Middle frontal gyrus (tissue), 1 donor: ENCODE results near the gene NPLOC4.

ENCODE experiments used
- DNase-seq: peaks from one replicate; pipeline ENCODE4 v3.0.0-alpha.2; 2015; ENCODE audit warnings: low spot score; ENCODE audit errors: extremely low spot score

NPLOC4 gene

DNA sequence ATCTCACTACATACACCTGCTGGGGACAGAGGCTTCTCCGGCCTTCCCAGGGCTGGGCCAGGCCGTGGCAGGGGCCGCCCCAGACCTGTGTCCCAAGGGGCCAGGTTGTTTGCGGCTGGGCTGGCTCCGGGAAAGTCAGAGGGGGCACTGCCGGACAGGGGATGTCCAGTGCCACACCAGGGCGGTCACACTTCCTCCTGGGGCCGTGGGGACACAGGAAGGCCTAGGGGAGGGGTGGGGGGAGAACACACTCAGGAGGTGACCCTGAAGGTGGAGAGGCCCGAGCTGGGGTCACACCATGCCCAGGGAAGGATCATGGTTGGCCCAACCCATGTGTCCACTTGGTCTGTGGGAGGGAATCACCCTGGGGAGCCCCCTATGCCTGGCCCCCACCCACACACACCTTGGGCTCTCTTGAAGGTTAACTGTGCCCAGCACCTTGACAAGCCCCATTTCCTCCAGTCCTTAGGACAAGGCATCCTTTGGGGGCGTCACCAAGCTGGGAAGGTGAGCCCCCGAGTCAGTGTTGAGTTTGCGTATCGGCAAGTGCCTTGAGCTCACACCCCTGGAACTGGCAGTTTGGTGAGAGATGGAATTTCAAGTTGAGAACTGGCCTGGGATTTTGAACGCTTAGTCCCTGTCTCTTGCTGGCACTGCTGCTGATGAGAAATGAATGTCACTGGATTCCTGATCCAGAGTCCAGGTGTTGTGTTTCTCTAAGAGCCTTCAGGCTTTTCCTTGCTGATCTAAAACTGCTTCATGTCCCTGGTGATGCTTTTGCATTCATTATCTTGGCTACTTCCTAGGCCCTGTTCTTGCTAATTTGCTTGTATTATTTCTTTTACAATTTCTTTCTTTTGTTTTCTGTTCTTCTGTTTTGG lies 116.7 kb downstream of the NPLOC4 start:
- DNase-seq: no peak

DNA sequence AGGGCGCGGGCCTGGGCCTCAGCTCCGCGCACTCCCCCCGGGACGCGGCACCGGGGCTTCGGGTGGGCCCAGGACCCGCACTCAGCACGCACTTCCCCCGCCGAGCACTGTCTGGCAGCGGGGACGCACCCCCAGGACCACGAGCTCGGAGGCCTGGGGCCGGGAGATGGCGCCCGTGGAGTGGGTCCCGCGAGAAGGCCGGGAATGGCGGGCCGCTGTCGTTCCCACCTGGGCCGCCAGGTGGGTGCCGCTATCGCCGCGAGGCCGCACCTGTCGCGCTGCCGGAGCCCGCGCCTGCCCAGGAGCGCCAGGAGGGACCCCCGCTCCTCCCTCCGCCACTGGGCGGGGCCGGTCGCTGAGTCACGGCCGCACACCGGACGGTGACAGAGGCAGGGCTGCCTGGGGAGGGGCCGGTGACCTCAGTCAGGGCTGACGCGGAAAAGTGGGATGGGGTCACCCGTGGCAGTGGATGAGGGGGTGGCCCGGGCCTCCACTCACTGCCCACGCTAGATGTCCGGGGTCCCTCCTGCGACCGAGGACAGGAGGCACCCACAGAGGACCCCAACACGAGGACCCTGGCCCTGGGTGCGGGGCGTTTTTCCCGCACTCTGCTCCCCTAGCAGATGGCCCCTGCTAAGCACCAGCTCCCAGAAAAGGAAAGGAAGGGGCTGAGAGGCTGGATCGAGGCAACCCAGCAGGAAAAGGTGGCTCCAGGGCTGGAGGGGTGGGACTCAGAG lies 117.5 kb downstream of the NPLOC4 start:
- no peak for DNase-seq

DNA sequence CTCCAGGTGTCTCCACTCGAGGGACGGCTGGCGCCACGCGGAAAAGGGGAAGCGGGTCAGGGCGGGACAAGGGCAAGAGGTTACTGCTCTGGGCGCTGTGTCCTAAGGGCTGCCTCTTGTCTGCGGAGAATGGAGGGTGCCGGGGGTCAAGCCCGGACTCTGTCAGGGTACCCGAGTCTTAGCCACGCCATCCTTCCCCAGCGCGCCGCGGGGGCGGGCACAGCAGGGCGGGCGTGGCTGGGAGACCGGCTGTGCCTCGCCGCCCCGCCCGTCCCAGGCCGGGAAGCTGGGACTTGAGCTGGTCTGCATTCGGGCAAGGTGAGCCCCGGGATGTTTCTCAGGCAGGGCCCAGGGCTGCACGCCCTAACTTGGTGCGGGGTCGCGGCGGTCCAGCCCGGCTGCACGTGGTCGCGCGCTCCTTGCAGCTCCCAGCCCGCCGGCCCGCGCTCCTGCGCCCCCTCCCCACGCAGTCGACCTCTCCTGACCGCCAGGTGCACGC lies 118.1 kb downstream of the NPLOC4 start:
- DNase-seq: no peak

DNA sequence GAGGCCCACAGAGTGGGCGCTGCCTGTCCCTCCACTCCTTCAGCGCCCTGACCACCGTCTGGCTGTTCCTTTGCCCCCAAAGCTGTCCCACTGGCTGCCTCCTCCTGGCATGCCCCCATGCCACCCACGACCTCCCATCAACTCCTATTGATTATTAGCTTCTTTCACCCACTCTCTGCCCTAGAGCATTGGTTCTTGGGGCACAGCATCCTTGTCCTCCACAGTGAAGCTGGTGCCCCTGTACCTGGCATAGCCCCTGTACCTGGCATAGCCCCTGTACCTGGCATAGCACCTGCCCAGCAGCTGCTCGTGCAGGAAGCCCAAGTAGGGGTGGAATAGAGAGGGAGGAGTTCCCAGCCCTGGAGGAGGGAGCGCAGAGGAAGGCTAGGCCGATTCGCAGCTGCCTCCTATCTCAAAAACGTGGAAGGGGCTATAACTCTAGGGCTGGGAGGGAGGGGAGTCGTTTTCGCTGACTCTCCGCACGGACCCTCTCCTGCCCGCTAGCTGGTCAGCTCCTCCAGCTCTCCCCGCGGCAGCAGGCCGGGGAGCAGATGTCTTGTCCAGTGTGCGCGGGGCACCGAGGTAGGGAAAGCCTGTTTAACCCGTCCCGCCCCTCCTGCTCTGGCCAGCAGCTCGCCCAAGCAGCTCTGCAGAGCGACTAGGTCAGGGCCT lies 118.7 kb downstream of the NPLOC4 start:
- no peak for DNase-seq

DNA sequence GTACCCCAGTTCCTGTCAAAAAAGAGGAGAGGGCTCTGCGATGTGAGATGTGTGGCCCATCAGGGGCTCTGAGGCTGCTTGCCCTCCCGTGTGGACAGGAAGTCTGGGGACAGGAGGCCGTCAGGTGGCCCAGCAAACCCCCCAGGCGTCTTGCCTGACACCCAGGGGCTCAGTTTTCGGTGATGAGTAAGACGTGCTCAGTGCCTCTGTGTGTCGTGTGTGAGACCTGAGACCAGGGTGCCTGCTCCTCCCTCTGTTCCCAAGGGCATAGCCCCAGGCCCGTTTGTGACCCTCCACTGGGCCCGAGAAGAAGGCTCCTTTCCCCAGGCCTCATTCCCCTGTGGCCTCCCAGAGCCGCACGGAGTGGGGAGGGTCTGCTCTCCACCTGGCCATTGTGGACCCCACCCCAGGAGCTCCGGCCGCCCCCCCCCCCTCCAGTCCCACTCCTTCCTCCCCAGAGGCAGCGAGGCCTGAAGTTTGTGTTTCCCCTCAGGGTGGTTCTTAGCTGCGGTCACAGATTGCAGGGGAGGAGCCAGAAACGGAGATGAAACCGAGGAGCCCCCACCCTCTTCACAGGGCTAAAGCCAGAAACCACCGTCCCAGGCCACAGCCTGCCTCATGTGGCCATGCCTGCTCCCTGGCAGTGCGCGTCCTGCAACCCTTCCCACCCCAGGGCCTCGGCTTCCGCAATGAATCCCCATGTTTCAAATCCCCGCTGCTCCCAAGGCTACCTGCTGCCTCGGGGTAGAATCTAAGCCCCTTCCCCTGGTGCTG lies 119.4 kb downstream of the NPLOC4 start:
- DNase-seq: no peak

DNA sequence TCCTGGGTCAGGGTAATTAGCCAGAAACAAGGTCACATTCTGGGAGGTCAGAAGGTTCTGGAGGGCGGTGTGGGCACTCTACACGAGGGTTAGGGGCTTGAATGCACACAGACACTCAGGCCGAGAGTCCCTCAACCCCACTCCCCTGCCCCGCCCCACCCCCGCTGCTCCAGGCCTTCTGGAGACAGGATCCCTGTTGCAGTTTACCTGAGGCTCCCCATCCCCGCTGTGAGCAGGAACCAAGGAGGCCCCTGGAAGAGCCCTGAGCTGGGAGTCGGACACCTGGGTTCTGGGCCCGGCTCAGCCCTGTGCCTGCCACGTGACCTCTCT lies 119.9 kb downstream of the NPLOC4 start:
- DNase-seq: no peak

DNA sequence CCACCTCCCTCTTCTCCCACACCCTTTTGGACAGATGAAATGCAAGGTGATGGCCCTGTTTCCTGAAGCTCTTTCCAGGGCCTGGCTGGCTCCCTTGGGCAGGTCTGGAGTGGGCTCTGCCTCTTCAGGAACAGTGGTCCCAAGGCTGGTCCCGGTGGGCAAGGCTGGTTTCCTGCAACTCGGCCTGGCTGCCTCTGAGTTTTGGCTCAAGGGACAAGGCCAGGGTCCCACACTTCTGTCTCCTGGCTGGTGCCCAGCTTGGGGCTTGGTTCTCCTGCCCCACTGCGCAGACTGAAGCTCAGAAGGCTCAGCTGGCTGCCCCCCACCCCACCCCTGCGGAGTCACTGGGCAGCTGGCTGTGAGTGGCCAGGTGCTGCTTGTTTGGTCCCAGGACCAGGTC lies 120.5 kb downstream of the NPLOC4 start:
- no peak for DNase-seq

DNA sequence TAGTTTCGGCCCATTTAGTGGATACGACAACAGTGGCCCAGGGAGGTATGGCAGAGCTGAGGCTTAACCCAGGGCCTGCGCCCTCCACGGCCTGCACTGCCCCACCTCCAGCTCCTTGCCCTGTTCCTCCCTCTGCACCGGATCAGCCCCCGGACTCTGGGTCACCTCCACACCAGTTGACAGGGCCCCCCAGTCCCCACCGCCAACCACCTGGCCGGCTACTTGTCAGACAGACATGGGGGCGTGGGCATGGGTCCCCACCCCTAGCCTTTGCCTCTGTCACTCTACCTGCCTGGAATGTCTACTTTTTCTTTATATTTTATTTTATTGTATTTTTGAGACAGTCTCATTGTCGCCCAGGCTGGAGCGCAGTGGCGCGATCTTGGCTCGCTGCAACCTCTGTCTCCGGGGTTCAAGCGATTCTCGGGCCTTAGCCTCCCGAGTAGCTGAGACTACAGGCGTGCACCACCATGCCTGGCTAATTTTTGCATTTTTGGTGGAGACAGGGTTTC lies 121.3 kb downstream of the NPLOC4 start:
- no peak for DNase-seq

DNA sequence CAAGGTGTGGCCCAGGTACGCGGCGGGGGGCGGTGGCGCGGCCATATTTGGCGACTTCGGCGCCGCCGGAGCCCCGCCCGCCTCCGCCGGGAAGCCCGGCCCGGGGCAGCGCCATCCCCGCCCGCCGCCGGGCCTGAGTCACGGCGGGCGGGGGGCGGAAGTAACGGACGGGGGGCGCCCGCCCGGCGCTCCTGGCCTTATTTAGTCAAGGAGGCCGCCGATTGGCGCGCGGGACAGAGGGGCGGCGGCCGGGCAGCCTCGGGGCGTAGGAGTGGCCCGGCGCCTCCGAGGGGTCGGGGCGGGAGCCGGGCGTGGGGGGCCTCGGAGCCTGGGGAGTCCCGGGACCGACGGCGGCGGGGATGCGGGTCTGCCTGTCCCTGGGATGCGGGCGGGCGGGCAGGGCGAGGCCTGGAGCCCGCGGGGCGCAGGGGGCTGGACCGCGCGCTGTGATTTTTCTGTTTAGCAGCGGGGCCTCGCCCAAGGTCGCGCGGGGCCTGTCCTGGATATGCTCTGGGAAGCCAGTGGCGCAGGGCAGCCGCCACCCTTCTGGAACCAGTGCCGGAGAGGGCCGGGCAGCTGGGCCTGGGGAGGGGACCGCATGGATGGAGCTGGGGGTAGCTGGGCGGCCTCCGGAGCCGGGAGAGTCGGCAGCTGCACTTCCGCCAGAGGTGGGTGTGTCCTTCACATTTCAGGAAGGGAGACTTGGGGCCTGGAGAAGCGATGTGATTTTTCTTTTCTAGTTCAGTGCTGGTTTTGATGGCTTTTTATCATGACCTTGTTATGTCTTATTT lies 122.0 kb downstream of the NPLOC4 start:
- DNase-seq: no peak

DNA sequence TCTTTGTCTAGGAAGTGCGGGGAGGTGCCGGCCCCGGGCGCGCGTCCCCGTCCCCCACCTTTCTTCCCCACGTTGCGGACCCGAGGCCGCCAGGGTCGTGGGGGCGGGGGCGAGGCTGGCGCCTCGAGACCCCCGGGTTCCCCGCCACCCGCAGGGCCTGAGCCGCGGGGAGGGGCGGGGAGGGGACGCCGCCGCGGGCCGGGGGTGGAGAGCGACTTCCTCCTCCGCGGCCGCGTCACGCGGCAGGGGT lies 122.5 kb downstream of the NPLOC4 start:
- DNase-seq: no peak

DNA sequence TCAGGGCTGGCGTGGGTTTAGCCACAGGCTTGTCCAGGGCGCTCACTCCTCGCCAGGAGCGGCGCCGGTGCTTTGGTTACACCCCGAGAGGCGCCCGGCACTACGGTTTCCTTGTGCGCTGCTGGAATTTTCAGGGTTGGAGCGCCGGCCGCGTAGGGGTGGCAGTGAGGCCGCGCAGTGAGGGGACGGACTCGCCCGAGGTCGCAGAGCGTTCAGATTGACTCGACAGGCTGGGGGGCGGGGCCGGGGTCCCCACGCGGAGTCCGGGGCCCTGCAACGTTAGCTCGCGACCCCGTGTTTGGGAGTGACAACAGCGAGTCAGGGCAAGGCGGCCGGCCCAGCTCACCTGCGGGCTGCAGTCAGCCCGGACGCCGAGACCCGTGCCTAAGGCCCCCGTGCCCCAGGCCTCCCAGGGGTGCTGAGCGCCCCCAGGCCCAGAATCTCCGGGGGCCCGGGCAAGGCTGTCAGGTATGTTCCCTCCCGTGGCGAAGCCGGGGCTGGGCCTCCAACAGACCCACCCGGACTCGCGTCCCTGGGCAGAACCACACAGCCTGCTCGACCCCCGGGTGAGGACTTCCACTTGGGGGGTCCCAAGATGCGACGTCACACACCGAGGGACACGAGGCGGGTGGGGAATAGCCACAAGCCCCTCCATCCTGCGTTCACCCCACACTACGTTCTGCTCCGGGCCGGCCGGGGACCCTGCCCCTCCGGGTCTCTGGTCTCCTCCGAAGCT lies 123.0 kb downstream of the NPLOC4 start:
- DNase-seq: no peak

DNA sequence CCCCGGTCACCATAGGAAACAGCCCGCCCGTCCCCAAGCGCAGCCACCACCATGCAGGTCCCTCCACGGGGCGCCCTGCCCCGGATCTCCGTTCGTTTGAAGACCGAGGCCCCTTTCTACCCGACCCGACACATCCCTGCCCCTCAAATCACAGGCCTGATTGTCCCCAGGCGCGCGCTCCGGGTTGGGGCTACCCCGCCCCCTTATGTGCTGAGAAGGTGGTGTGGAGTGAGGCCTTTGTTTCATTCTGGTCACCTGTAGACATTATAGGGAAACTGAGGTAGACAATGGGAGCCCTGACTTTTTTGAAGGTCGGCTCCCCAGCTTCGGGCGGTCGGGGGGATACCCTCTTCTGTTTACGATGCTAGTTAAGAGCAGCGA lies 123.5 kb downstream of the NPLOC4 start:
- peak; percentile 23 for DNase-seq

DNA sequence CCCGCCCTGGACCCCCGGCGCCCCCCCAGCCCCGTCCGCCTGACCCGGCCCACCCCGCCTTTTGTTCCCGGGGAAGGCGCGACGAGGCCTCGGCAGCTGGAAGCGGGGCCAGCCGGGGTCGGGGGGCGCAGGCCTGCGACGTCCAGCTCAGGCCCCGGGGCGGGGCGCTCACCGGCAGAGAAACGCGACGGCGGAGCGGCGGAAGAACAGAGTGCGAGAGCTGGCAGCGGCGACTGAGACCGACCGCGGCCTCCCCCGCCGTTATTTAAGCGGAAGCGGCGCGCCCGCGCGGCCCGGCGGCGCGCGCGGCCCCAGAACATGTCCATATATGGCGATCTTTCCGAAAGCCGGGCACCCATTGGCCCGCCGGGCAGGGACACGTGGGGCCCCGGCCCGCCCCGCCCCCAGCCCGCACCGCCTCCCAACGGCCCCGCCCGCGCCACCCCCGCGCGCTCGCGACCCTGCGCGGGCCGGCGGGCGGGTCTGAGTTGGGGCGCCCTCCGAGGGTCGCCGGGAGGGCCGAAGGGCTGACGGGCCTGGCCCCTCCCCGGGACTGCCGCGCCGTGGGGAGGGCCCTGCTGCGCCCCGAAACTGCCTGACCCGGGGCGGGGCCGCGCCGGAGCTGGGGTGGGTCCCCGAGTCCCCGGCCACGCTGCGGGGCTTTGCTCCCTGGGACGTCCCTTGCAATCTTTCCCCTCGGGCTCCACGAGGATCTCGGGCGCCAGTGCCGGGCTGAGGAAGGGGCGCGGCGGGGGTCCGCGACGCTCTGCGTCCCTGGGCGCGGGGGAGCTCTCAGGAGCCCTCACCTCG lies 124.1 kb downstream of the NPLOC4 start, which contains the start of gene ACTG1:
TSS of gene ACTG1 (minus strand) at position 238 of the 810 bp plus-strand sequence. CDS start 445 bp downstream, outside the sequence.
- peak; percentile 85 for DNase-seq

DNA sequence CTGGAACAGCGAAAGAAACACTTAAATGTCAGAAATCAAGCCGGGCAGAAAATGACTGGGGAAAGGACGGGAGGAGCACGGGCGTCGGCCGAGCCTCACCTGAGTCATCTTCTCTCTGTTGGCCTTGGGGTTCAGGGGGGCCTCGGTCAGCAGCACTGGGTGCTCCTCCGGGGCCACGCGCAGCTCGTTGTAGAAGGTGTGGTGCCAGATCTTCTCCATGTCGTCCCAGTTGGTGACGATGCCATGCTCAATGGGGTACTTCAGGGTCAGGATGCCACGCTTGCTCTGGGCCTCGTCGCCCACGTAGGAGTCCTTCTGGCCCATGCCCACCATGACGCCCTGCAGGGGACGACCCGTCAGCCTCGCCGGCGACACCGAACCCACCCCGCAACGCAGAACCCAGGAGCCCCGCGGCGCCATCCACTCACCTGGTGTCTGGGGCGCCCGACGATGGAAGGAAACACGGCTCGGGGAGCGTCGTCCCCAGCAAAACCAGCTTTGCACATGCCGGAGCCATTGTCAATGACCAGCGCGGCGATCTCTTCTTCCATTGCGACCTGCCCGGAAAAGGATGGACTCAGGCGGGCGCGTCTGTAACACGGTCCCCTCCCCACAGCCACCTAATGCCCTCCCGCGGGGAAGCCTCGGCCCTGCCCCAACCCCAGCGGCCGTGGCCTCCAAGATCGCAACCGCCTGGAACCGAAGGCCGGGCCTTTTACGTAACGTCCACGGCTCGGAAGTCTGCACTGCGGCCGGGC lies 124.9 kb downstream of the NPLOC4 start:
- DNase-seq: no peak

DNA sequence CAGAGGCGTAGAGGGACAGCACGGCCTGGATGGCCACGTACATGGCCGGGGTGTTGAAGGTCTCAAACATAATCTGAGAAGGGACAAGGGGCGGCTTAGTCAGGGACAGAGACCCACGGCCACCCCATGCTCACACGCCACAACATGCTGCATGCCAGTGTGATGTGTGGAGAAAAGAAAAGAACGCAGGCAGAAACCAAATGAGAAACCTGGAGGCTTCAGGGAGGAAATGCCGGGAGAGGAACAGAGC lies 125.4 kb downstream of the NPLOC4 start:
- DNase-seq: no peak

DNA sequence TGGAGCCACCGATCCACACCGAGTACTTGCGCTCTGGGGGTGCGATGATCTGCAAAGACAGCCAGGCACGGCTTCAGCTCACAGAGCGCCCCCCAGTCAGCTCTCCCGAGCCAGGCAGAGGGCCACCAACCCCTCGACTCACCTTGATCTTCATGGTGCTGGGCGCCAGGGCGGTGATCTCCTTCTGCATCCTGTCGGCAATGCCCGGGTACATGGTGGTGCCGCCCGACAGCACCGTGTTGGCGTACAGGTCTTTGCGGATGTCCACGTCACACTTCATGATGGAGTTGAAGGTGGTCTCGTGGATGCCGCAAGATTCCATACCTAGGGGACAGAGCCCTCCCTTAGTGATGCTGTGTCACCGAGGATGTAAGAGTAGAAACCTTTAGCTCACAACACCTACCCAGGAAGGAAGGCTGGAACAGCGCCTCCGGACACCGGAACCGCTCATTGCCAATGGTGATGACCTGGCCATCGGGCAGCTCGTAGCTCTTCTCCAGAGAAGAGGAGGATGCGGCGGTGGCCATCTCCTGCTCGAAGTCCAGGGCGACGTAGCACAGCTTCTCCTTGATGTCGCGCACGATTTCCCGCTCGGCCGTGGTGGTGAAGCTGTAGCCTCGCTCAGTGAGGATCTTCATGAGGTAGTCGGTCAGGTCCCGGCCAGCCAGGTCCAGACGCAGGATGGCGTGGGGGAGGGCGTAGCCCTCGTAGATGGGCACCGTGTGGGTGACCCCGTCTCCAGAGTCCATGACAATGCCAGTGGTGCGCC lies 125.9 kb downstream of the NPLOC4 start:
- DNase-seq: no peak

DNA sequence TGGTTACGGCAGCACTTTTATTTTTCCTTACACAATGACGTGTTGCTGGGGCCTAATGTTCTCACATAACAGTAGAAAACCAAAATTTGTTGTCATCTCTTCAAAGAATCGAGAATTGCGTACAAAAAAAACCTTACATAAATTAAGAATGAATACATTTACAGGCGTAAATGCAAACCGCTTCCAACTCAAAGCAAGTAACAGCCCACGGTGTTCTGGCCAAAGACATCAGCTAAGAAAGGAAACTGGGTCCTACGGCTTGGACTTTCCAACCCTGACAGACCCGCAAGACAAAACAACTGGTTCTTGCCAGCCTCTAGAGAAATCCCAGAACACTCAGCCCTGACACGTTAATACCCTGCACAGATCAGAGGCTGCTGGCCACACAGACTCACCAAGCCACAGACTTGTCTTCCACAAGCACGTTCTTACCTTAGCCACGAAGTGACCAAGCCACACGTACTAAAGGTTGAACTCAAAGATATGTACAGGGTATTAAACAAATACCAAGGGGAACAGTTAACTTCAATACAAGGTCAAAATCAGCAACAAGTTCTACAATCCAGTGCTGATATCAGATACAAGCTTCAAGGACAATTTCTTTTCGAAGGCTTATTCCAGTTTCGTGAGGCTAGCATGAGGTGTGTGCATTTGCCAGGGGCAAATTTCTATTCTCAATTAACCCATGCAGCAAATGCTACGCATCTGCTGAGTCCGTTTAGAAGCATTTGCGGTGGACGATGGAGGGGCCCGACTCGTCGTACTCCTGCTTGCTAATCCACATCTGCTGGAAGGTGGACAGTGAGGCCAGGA lies 126.7 kb downstream of the NPLOC4 start:
- DNase-seq: no peak
